Esophagus (tissue), 2 donors: ENCODE data around the gene COL5A2. TPM values are rescaled to one million over a fixed set of nuclear protein-coding genes. Genes with fewer than 3 reads are reported as not detected.

Experiments
- H3K27ac ChIP-seq, 2 donors: one replicate each; pipeline ENCODE4 v1.5.1; 2013; ENCODE audit warnings: low read depth in 2 of 2, mild to moderate bottlenecking in 2 of 2, inconsistent platforms in 1 of 2, low read length in 1 of 2, moderate library complexity in 1 of 2
- H3K27me3 ChIP-seq, 2 donors: one replicate each; pipeline ENCODE4 v1.6.1; 2013; ENCODE audit warnings: low read length in 2 of 2, control low read depth in 1 of 2, mild to moderate bottlenecking in 1 of 2; ENCODE audit not compliant: insufficient read depth in 2 of 2, control insufficient read depth in 1 of 2
- H3K36me3 ChIP-seq, 2 donors: one replicate each; pipeline ENCODE4 v1.6.1; 2013; ENCODE audit warnings: low read length in 1 of 2; ENCODE audit not compliant: control insufficient read depth in 2 of 2, insufficient read depth in 2 of 2
- H3K4me1 ChIP-seq, 2 donors: one replicate each; pipeline ENCODE4 v1.6.1; 2013; ENCODE audit warnings: low read length in 1 of 2; ENCODE audit not compliant: control insufficient read depth in 2 of 2, insufficient read depth in 2 of 2
- H3K4me3 ChIP-seq, 2 donors: one replicate each; pipeline ENCODE4 v1.5.1; 2013; ENCODE audit warnings: low read length in 2 of 2, mild to moderate bottlenecking in 2 of 2, low read depth in 1 of 2, moderate library complexity in 1 of 2
- H3K9me3 ChIP-seq, 2 donors: one replicate each; pipeline ENCODE4 v1.6.1; 2013; ENCODE audit warnings: mild to moderate bottlenecking in 2 of 2, low read depth in 1 of 2, low read length in 1 of 2, moderate library complexity in 1 of 2; ENCODE audit not compliant: control insufficient read depth in 2 of 2, insufficient read depth in 1 of 2
- WGBS, 2 donors: extraction: QIAGEN DNeasy Blood & Tissue Kit; methylation state at CpG; one replicate each; pipeline ENCODE4 v1.1.7; 2013; 5-methylcytosine and 5-hydroxymethylcytosine counted together
- polyA plus RNA-seq, 2 donors: library from polyadenylated mRNA; stranded (reverse); fragments of 200-250 nt; gene quantifications; one replicate each; pipeline ENCODE4 v1.2.3, GENCODE V29; 2013
- donor health status: healthy with polysubstance abuse.
- donor health status: Bipolar disorder and iron deficiency.

COL5A2 gene
- polyA plus RNA-seq, 2 donors: 5.5 to 6.7 TPM

- no peak overlapping the region for H3K4me3 ChIP-seq
- no peaks in the 10 kb centered on the region for H3K4me1 ChIP-seq
- no peaks in the 10 kb centered on the region for H3K9me3 ChIP-seq
- no peaks in the 10 kb centered on the region for H3K36me3 ChIP-seq
- no peaks in the 10 kb centered on the region for H3K27me3 ChIP-seq
- H3K27ac ChIP-seq: no peak overlapping the region
- WGBS, 2 donors: 47 to 53% methylated on average over 1 of the region's 1 CpG
These were observed 62.6 kb downstream of the COL5A2 start for GRCh38 chr2:189116979-189117378.

GRCh38 chr2:189116087-189116486 is 63.5 kb downstream of the COL5A2 start:
- Histone ChIP-seq H3K27ac (no peak overlapping the region), H3K36me3 (no peaks in the 10 kb centered on the region), H3K9me3 (no peaks in the 10 kb centered on the region), H3K27me3 (no peaks in the 10 kb centered on the region), H3K4me1 (no peaks in the 10 kb centered on the region), H3K4me3 (no peak overlapping the region)
- WGBS, 2 donors: 76 to 77% methylated on average over 4 of the region's 4 CpGs

GRCh38 chr2:189115126-189115525 is 64.4 kb downstream of the COL5A2 start:
- H3K27ac ChIP-seq: no peak overlapping the region
- WGBS, 2 donors: 30 to 43% methylated on average over 2 of the region's 2 CpGs
- H3K9me3 ChIP-seq: no peaks in the 10 kb centered on the region
- H3K27me3 ChIP-seq: no peaks in the 10 kb centered on the region
- H3K36me3 ChIP-seq: no peaks in the 10 kb centered on the region
- H3K4me3 ChIP-seq: no peak overlapping the region
- no peaks in the 10 kb centered on the region for H3K4me1 ChIP-seq

- H3K4me1 ChIP-seq: no peaks in the 10 kb centered on the region
- H3K4me3 ChIP-seq: no peak overlapping the region
- no peaks in the 10 kb centered on the region for H3K27me3 ChIP-seq
- 68 to 78% methylated on average over 2 of the region's 2 CpGs for WGBS, 2 donors
- H3K36me3 ChIP-seq: no peaks in the 10 kb centered on the region
- no peaks in the 10 kb centered on the region for H3K9me3 ChIP-seq
- no peak overlapping the region for H3K27ac ChIP-seq
These were observed 65.6 kb downstream of the COL5A2 start for GRCh38 chr2:189113963-189114362.

- no peaks in the 10 kb centered on the region for H3K4me1 ChIP-seq
- no peak overlapping the region for H3K27ac ChIP-seq
- no peak overlapping the region for H3K4me3 ChIP-seq
- H3K27me3 ChIP-seq: no peaks in the 10 kb centered on the region
- 89% methylated on average over 2 of the region's 2 CpGs for WGBS, 2 donors
- H3K36me3 ChIP-seq: no peaks in the 10 kb centered on the region
- H3K9me3 ChIP-seq: no peaks in the 10 kb centered on the region
These were observed 68.4 kb downstream of the COL5A2 start for GRCh38 chr2:189111063-189111715.

- Histone ChIP-seq H3K36me3 (no peaks in the 10 kb centered on the region), H3K4me1 (no peaks in the 10 kb centered on the region), H3K9me3 (no peaks in the 10 kb centered on the region), H3K4me3 (no peak overlapping the region), H3K27me3 (no peaks in the 10 kb centered on the region), H3K27ac (no peak overlapping the region)
- WGBS, 2 donors: 52 to 54% methylated on average over 2 of the region's 2 CpGs
These were observed 69.6 kb downstream of the COL5A2 start for GRCh38 chr2:189109921-189110397.

GRCh38 chr2:189104934-189105333 is 74.6 kb downstream of the COL5A2 start:
- no peaks in the 10 kb centered on the region for H3K36me3 ChIP-seq
- H3K27ac ChIP-seq: no peak overlapping the region
- no peaks in the 10 kb centered on the region for H3K27me3 ChIP-seq
- H3K9me3 ChIP-seq: no peaks in the 10 kb centered on the region
- 23 to 29% methylated on average over 2 of the region's 2 CpGs for WGBS, 2 donors
- H3K4me3 ChIP-seq: no peak overlapping the region
- no peaks in the 10 kb centered on the region for H3K4me1 ChIP-seq

GRCh38 chr2:189102735-189103134 is 76.8 kb downstream of the COL5A2 start:
- Histone ChIP-seq H3K36me3 (no peaks in the 10 kb centered on the region), H3K27ac (no peak overlapping the region), H3K4me1 (no peaks in the 10 kb centered on the region), H3K4me3 (no peak overlapping the region), H3K9me3 (no peaks in the 10 kb centered on the region), H3K27me3 (no peaks in the 10 kb centered on the region)
- 89 to 92% methylated on average over 3 of the region's 3 CpGs for WGBS, 2 donors

GRCh38 chr2:189097934-189098333 is 81.6 kb downstream of the COL5A2 start:
- 23 to 37% methylated on average over 1 of the region's 1 CpG for WGBS, 2 donors

GRCh38 chr2:189096769-189097447 is 82.7 kb downstream of the COL5A2 start:
- no peaks in the 10 kb centered on the region for H3K27me3 ChIP-seq
- no peaks in the 10 kb centered on the region for H3K4me1 ChIP-seq
- no peaks in the 10 kb centered on the region for H3K36me3 ChIP-seq
- WGBS, 2 donors: 66 to 74% methylated on average over 4 of the region's 4 CpGs
- H3K9me3 ChIP-seq: no peaks in the 10 kb centered on the region
- no peak overlapping the region for H3K4me3 ChIP-seq
- H3K27ac ChIP-seq: peak overlapping the region in 1 of 2 donors; percentile 31

More at GRCh38 chr2:189097934-189098333, 81.6 kb downstream of the COL5A2 start:
- Histone ChIP-seq H3K9me3 (no peaks in the 10 kb centered on the region), H3K36me3 (no peaks in the 10 kb centered on the region), H3K27ac (no peak overlapping the region), H3K4me1 (no peaks in the 10 kb centered on the region), H3K27me3 (no peaks in the 10 kb centered on the region), H3K4me3 (no peak overlapping the region)
